GM15510 (cell line): ENCODE results near the gene ZNF616.

ENCODE experiments used
- POLR2A ChIP-seq: IDR thresholded peaks from 3 replicates; pipeline ENCODE4 v1.6.1; 2011; ENCODE audit warnings: borderline replicate concordance; ENCODE audit not compliant: insufficient read length; ENCODE audit errors: extremely low read depth

ZNF616 gene

DNA sequence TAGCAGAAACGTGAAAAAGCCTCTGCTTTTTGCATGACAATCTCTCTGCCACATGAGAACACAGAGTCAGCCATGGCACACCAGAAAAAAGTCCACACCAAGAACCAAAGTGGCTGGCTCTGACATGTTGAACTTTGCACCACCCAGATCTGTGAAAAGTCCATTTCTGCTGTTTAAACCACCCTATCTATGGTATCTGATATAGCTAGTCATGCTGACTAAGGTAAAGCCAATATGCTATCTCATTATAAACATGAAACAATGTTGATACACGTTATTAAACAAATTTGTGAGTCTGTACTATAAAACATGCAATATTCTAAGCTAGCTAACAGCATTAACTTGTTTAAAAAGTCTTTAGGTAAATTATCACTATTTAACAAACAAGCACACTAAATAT is 70.1 kb downstream of the ZNF616 start:
- no peak for TF ChIP-seq POLR2A

- no peak for TF ChIP-seq POLR2A
These were observed 73.4 kb downstream of the ZNF616 start for GRCh38 chr19:52066258-52066863.

DNA sequence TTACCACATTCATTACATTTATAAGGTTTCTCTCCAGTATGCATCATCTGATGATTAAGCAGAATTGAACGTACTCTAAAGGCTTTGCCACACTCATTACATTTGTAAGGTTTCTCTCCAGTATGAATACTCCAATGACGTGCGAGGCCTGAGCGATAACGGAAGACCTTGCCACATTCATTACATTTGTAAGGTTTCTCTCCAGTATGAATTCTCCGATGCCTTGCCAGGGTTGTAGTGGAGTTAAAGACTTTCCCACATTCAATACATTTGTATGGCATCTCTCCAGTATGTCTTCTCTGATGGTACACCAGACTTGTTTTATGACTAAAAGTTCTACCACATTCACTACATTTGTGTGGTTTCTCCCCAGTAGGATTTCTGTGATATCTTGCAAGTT is 74.3 kb downstream of the ZNF616 start:
- no peak for TF ChIP-seq POLR2A
